GM19023 (cell line): ENCODE data around the gene NAPSA.
"Not testable (repeated sequence)": the region's sequence is repeated elsewhere in the genome, so short reads cannot be mapped to it uniquely, and the experiment has no call there.

Source experiments
- ATAC-seq: cut with Tn5 transposase; IDR thresholded peaks from one replicate; pipeline ENCODE4 v1.9.1; 2021; ENCODE audit warnings: mild to moderate bottlenecking, moderate library complexity; ENCODE audit not compliant: unreplicated experiment

NAPSA gene

DNA sequence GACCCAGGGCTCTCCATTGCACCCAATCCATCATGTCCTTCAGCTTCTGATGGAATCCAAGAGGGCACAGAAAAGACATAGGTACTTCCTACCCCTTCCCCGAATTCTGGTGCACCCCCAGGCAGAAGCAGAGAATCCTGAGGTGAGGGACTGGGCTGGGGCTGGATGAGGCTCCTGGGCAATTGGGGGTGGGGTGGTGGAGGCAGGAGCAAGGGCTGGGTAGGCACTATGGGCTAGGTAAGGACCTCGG is 33.5 kb downstream of the NAPSA start:
- no peak for ATAC-seq

GRCh38 chr19:50331221-50331993 is 34.0 kb downstream of the NAPSA start:
- no peak for ATAC-seq

GRCh38 chr19:50330365-50331078 is 34.9 kb downstream of the NAPSA start:
- ATAC-seq: no peak

DNA sequence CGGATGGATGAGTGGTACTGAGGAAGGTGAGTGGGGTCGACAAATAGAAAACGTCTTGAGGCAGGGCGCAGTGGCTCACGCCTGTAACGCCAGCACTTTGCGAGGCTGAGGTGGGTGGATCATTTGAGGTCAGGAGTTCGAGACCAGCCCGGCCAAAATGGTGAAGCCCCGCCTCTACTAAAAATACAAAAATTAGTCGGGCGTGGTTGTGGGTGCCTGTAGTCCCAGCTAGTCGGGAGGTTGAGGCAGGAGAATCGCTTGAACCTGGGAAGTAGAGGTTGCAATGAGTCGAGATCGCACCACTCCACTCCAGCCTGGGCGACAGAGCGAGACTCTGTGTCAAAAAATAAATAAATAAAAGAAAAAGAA is 35.5 kb downstream of the NAPSA start:
- not testable (repeated sequence) for ATAC-seq

GRCh38 chr19:50329146-50329925 is 36.1 kb downstream of the NAPSA start, which contains the start of gene KCNC3:
Gene KCNC3, minus strand, starts transcription at chr19:50329377. Its CDS starts 295 bp downstream, at chr19:50329082.
- peak; percentile 52 for ATAC-seq

- ATAC-seq: no peak
Measured at GRCh38 chr19:50328873-50329145, 36.6 kb downstream of the NAPSA start.

DNA sequence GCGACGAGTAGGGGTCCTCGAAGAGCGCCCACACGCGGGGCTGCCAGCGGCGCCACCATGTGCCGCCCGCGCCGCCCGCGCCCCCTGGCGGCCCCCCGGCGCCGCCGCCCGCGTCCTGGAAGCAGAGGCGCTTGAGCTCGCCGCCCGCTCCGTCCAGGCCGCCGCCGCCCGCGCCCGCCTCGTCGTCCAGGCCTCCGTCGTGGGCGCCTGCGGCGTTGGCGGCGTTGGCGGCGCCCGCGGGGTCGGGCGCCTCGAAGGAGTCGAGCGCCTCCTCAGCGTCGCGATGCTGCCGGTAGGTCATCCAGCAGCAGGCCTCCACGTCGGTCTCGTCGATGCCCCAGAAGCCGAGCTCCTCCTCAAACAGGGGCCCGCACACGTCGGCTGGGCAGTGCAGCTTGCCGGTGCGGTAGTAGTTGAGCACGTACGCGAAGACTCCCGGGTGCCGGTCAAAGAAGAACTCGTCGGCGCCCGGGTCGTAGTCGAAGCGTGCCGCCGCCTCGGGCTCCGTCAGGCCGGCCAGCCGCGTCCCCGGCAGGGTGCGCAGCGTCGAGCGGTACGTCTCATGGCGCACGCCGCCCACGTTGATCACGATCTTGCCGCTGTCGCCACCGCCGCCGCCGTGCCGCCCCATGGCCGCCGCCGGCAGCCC is 37.1 kb downstream of the NAPSA start:
- no peak for ATAC-seq

DNA sequence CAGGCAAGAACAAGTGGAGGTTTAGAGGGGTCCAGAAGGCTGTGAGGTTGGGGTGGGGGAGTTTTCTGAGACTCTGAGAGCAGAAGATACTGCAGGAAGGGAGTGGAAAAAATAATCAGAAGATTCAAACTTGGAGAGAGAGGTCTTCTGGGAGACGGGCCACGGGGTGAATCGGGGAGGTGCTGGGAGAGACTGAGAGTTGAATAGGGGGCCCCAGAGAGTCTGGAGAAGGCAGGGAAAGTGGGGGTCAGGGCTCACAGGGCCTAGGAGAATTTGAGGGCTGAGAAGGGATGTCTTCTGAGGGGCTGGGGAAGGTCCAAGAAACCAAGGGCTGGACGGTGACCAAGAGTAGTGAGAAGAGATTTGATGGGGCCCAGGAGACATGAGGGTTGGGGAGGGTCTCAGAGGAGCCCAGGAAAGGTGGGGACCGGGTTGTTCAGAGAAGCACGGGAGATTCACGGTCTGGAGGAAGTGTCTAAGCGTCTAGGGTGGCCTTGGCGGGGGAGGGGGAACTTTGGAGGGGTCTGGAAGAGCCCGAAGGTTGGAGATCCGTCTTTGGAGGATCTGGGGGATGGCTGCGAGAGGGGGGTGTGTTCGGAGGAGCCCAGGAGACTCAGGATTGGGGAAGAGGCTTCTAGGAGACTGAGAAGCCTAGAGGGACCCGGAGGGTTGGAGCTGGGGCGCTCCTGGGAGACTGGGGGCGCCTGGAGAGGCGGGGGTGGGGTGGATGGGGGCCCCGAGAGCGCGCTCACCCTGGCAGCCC is 37.8 kb downstream of the NAPSA start:
- ATAC-seq: no peak

GRCh38 chr19:50327013-50327412 is 38.4 kb downstream of the NAPSA start:
- ATAC-seq: no peak

DNA sequence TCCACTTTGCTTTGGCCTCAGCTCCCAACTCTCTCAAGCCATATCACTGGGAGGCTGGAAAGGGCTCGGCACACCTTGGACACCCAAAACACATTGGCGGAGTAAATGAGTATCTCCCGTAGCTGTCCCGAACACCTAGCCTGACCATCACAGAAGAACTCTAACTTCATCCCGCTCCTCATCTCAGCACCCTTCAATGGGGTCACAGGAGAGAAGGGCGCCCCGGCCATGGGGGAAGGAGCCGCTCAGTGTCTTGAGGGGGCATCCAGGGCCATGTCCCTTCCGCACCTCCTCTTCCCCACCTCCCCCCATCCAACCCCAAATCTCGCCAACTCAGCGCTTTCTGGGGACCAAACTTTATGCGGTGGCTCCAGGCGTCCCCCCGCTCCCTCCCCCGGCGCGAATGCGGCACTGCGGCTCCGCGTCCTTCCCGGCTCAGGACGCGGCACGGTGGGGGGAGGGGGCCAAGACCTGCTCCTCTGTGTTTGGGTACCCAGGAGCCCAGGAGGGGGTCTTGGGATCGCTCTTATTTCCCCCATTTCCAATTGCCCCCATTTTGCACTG is 39.3 kb downstream of the NAPSA start:
- no peak for ATAC-seq

- no peak for ATAC-seq
Measured at GRCh38 chr19:50325310-50326100, 39.9 kb downstream of the NAPSA start.

GRCh38 chr19:50324331-50324730 is 41.1 kb downstream of the NAPSA start:
- no peak for ATAC-seq

DNA sequence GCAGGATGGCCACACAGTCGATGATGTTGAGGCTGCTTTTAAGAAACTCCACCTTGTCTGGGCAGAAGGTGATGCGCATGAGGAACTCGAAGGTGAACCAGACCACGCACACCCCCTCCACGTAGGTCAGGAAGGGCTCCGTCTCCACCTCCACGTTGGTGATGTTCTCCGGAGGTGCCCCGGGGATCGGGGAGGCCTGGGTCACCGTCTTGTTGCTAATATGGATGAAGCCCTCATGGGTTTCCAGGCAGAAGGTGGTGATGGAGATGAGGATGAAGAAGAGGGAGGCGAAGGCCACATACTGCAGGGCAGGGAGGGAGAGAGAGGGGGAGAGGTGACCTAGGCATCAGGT is 41.7 kb downstream of the NAPSA start:
- no peak for ATAC-seq

- ATAC-seq: no peak
Measured at GRCh38 chr19:50322931-50323781, 42.3 kb downstream of the NAPSA start.

DNA sequence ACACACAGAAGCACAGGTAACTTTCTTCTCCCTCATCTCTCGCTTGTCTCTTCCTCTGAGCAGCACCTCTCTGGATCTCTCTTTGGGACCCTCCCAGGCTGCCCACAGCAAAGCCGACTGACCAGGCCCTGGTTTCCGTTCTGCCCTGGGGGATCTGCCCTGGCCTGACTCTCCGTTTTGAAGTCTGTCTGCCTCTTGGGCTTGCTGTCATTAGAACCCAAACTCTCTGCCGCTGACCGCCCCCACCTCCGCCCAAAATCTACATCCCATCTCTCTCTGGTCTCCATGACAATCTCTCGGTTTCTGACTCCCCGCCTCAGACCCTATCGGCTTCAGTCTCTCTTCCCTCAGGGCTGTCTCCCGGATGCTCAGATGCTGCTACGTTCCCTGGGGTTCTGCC is 43.2 kb downstream of the NAPSA start:
- no peak for ATAC-seq

DNA sequence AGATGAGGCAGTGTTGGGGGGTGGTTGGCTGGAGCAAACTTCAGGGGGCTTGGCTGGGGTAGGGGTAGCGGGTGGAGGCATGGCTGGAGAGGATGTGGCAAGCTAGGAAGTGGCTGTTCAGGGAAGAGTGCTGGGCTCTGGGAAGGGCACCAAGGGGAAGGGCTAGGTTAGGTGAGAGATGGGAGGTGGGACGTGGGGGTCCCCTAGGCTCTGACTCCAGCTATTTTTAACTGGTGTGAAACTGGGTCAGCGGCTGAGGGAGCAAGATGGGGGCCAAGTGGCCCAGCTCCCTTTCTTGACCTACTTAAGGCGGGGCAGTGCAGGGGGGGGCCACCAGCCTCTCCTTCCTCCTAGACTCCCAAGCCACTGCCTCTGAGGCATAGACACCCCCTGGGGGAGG is 43.6 kb downstream of the NAPSA start:
- ATAC-seq: no peak

- ATAC-seq: no peak
Measured at GRCh38 chr19:50320596-50320995, 44.8 kb downstream of the NAPSA start.

GRCh38 chr19:50320051-50320450 is 45.4 kb downstream of the NAPSA start:
- ATAC-seq: no peak

GRCh38 chr19:50319156-50319555 is 46.3 kb downstream of the NAPSA start:
- ATAC-seq: no peak
